Measurements from ENCODE around the gene F2RL1. TPM values are rescaled to one million over a fixed set of nuclear protein-coding genes. Genes with fewer than 3 reads are reported as not detected.
A peak's percentile ranks its signal among the peaks of the same experiment; 100 is the strongest.

F2RL1 gene
- total and polyA plus RNA-seq, 8 donors = 6.7 to 19.3 (median 14.9) TPM

DNA sequence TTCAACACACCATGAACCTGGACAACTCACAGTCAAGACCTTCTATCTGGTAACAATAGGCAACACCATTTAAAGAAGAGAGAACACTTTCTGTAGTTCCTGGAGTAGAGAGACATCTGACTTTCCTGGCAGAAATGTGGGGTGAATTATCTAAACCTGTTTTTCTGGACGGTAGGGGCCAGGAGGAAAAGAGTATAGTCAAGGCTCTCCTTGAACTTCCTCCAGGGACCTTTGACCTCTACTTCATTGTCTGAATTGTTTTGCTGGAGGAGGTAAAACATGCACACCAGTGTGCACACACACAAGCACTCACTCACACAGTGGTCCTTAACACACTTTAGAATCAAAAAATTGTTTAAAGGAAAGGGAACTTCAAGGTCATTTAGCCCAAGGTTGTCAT lies 44.2 kb downstream of the F2RL1 start:
- 7 to 15% methylated on average over 1 of the region's 1 CpG for WGBS, 2 donors
- no peaks in the 10 kb centered on the region for H3K9me3 ChIP-seq
- no peak overlapping the region for H3K4me3 ChIP-seq
- TF ChIP-seq, protein P1, sequence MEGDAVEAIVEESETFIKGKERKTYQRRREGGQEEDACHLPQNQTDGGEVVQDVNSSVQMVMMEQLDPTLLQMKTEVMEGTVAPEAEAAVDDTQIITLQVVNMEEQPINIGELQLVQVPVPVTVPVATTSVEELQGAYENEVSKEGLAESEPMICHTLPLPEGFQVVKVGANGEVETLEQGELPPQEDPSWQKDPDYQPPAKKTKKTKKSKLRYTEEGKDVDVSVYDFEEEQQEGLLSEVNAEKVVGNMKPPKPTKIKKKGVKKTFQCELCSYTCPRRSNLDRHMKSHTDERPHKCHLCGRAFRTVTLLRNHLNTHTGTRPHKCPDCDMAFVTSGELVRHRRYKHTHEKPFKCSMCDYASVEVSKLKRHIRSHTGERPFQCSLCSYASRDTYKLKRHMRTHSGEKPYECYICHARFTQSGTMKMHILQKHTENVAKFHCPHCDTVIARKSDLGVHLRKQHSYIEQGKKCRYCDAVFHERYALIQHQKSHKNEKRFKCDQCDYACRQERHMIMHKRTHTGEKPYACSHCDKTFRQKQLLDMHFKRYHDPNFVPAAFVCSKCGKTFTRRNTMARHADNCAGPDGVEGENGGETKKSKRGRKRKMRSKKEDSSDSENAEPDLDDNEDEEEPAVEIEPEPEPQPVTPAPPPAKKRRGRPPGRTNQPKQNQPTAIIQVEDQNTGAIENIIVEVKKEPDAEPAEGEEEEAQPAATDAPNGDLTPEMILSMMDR (IDR thresholded peaks at IDR 0.05) = no peak
- FAIRE-seq (no peak), ATAC-seq (no peak), DNase-seq (no peak)
- no peaks in the 10 kb centered on the region for H3K27me3 ChIP-seq
- no peaks in the 10 kb centered on the region for H3K4me1 ChIP-seq
- no peaks in the 10 kb centered on the region for H3K36me3 ChIP-seq
- no peak overlapping the region for H3K27ac ChIP-seq
- intact Hi-C loops (cut with DNase I) = no loop called here

DNA sequence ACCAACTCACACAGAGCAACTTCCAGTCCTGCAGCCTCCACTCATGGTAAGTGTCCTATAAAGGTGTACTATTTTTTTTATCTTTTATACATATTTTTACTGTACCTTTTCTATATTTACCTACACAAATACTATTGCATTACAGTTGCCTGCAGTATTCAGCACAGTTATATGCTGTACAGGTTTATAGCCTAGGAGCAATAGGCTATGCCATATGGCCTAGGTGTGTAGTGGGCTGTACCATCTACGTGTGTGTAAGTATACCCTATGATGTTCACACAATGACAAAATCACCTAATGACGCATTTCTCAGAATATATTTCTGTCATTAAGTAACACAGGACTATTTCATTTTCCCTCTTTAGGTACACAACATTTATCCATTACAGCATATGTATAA lies 47.7 kb downstream of the F2RL1 start:
- Histone ChIP-seq H3K27ac (no peak overlapping the region), H3K4me3 (no peak overlapping the region), H3K9me3 (no peaks in the 10 kb centered on the region), H3K27me3 (no peaks in the 10 kb centered on the region), H3K36me3 (no peaks in the 10 kb centered on the region), H3K4me1 (no peaks in the 10 kb centered on the region)
- intact Hi-C loops (cut with DNase I) = no loop called here
- no peak for DNase-seq
- no peak for FAIRE-seq
- no peak for ATAC-seq
- TF ChIP-seq, protein P1 (IDR thresholded peaks at IDR 0.05) = no peak
- 69 to 78% methylated on average over 2 of the region's 2 CpGs for WGBS, 2 donors

GRCh38 chr5:76867038-76867437 lies 48.2 kb downstream of the F2RL1 start:
- H3K4me1 ChIP-seq = no peaks in the 10 kb centered on the region
- H3K9me3 ChIP-seq = no peaks in the 10 kb centered on the region
- H3K27ac ChIP-seq = no peak overlapping the region
- FAIRE-seq = no peak
- no peak for DNase-seq
- TF ChIP-seq, protein P1 (IDR thresholded peaks at IDR 0.05) = no peak
- no peaks in the 10 kb centered on the region for H3K27me3 ChIP-seq
- ATAC-seq = no peak
- no peaks in the 10 kb centered on the region for H3K36me3 ChIP-seq
- intact Hi-C loops (cut with DNase I) = no loop called here
- WGBS, 2 donors = 69 to 73% methylated on average over 4 of the region's 4 CpGs
- no peak overlapping the region for H3K4me3 ChIP-seq

- DNase-seq = peak in 5 of 6 donors; percentile 30 to 77 (median 41)
- TF ChIP-seq, protein P1 (IDR thresholded peaks at IDR 0.05) = peak; percentile 56 to 81 (median 74)
- intact Hi-C loops (cut with DNase I) = no loop called here
Observed at GRCh38 chr5:76867827-76868693, 49.2 kb downstream of the F2RL1 start.

GRCh38 chr5:76870046-76870445 lies 51.2 kb downstream of the F2RL1 start:
- intact Hi-C loops (cut with DNase I) = loop anchor here in 1 of 3 donors (10.0 kb wide), 1 partner anchor 145 kb away; no protein-coding TSS in a partner anchor
- DNase-seq = no peak

More at GRCh38 chr5:76867827-76868693, 49.2 kb downstream of the F2RL1 start:
- Histone ChIP-seq H3K4me3 (peak overlapping the region in 1 of 4 donors; percentile 7), H3K36me3 (no peaks in the 10 kb centered on the region), H3K9me3 (no peaks in the 10 kb centered on the region), H3K27me3 (no peaks in the 10 kb centered on the region), H3K27ac (peak overlapping the region in 2 of 4 donors; percentile 37 to 46), H3K4me1 (no peaks in the 10 kb centered on the region)
- FAIRE-seq (no peak), ATAC-seq (peak; percentile 88 to 98 (median 96))
- 52 to 58% methylated on average over 8 of the region's 8 CpGs for WGBS, 2 donors

More at GRCh38 chr5:76870046-76870445, 51.2 kb downstream of the F2RL1 start:
- no peak overlapping the region for H3K27ac ChIP-seq
- no peaks in the 10 kb centered on the region for H3K36me3 ChIP-seq
- ATAC-seq = no peak
- no peaks in the 10 kb centered on the region for H3K4me1 ChIP-seq
- TF ChIP-seq, protein P1 (IDR thresholded peaks at IDR 0.05) = no peak
- H3K4me3 ChIP-seq = no peak overlapping the region
- H3K9me3 ChIP-seq = no peaks in the 10 kb centered on the region
- H3K27me3 ChIP-seq = no peaks in the 10 kb centered on the region
- no peak for FAIRE-seq
- 67 to 75% methylated on average over 6 of the region's 6 CpGs for WGBS, 2 donors
